Measurements from ENCODE around the gene TMEM38B.

DNA sequence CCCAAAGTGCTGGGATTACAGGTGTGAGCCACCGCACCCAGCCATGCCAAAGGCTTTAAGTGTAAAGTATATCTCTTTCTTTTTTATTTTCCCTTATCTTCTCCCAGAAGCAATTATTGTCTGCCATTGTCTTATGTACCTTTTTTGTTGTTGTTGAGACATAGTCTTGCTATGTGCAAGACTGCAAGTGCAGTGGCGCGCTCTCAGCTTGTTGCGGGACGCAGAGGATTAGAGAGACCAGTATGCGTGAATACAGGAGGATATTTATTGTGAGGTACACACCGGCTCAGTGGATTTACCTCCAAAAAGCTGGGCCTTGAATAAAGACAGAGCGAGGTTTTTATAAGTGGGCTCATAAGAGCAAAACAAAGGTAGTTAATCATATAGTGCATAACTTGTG lies 11.8 kb downstream of the TMEM38B start:
- TF ChIP-seq, protein P1, sequence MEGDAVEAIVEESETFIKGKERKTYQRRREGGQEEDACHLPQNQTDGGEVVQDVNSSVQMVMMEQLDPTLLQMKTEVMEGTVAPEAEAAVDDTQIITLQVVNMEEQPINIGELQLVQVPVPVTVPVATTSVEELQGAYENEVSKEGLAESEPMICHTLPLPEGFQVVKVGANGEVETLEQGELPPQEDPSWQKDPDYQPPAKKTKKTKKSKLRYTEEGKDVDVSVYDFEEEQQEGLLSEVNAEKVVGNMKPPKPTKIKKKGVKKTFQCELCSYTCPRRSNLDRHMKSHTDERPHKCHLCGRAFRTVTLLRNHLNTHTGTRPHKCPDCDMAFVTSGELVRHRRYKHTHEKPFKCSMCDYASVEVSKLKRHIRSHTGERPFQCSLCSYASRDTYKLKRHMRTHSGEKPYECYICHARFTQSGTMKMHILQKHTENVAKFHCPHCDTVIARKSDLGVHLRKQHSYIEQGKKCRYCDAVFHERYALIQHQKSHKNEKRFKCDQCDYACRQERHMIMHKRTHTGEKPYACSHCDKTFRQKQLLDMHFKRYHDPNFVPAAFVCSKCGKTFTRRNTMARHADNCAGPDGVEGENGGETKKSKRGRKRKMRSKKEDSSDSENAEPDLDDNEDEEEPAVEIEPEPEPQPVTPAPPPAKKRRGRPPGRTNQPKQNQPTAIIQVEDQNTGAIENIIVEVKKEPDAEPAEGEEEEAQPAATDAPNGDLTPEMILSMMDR (IDR thresholded peaks at IDR 0.05) = no peak
- TF ChIP-seq NRF1 (IDR thresholded peaks at IDR 0.05; ENCODE audit: low read depth, low read length) (no peak), CHD2 (IDR thresholded peaks at IDR 0.05; ENCODE audit: low read length, partially characterized antibody) (no peak), EP300 (IDR thresholded peaks at IDR 0.05; ENCODE audit: borderline replicate concordance in 1 of 2, low read depth in 1 of 2, low read length in 1 of 2) (no peak), POLR2AphosphoS5 (IDR thresholded peaks at IDR 0.05; ENCODE audit: low read depth, low read length) (no peak), SIN3A (IDR thresholded peaks at IDR 0.05; ENCODE audit: borderline replicate concordance, low read depth, low read length) (no peak), GABPA (IDR thresholded peaks at IDR 0.05; ENCODE audit: low read depth) (no peak), USF1 (IDR thresholded peaks at IDR 0.05; ENCODE audit: borderline replicate concordance, low read depth) (no peak), MXI1 (IDR thresholded peaks at IDR 0.05; ENCODE audit: low read depth, low read length) (no peak), FOXM1 (IDR thresholded peaks at IDR 0.05; ENCODE audit: low read depth) (no peak), TEAD4 (IDR thresholded peaks at IDR 0.05; ENCODE audit: borderline replicate concordance, insufficient read depth) (no peak)
- TF ChIP-seq, protein P2, sequence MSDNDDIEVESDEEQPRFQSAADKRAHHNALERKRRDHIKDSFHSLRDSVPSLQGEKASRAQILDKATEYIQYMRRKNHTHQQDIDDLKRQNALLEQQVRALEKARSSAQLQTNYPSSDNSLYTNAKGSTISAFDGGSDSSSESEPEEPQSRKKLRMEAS (IDR thresholded peaks at IDR 0.05; ENCODE audit: low read depth) = no peak
- TF ChIP-seq, protein P3, sequence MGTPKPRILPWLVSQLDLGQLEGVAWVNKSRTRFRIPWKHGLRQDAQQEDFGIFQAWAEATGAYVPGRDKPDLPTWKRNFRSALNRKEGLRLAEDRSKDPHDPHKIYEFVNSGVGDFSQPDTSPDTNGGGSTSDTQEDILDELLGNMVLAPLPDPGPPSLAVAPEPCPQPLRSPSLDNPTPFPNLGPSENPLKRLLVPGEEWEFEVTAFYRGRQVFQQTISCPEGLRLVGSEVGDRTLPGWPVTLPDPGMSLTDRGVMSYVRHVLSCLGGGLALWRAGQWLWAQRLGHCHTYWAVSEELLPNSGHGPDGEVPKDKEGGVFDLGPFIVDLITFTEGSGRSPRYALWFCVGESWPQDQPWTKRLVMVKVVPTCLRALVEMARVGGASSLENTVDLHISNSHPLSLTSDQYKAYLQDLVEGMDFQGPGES (IDR thresholded peaks at IDR 0.05; ENCODE audit: low read depth, low read length) = no peak
